DND-41 (cell line): ENCODE data around the gene MAPK8IP1.

Source experiments
- ATAC-seq: fragments of 200-7000 bp; cut with Tn5 transposase; 3 replicates; pipeline ENCODE4 v1.9.1; 2021; ENCODE audit warnings: low read depth; ENCODE audit not compliant: insufficient read depth
- DNase-seq: peaks from one replicate; pipeline ENCODE4 v3.0.0-alpha.2; 2020
- H2AFZ ChIP-seq: 2 replicates; pipeline ENCODE4 v1.6.0; 2012; ENCODE audit warnings: low read depth, low read length
- H3K27ac ChIP-seq: 2 replicates; pipeline ENCODE4 v1.5.1; 2012; ENCODE audit warnings: low read length, inconsistent platforms
- H3K27me3 ChIP-seq: fragments of 200-600 bp; sonication (generic); 2 replicates; pipeline ENCODE4 v1.6.0; 2012; ENCODE audit warnings: low read length, mild to moderate bottlenecking, inconsistent platforms; ENCODE audit not compliant: insufficient read depth, poor library complexity
- H3K36me3 ChIP-seq: 2 replicates; pipeline ENCODE4 v1.5.1; 2012; ENCODE audit warnings: low read length, inconsistent platforms; ENCODE audit not compliant: insufficient read depth
- H3K4me1 ChIP-seq: 2 replicates; pipeline ENCODE4 v1.5.1; 2012; ENCODE audit warnings: mild to moderate bottlenecking, low read length; ENCODE audit not compliant: insufficient read depth
- H3K4me2 ChIP-seq: 2 replicates; pipeline ENCODE4 v1.6.0; 2012; ENCODE audit warnings: mild to moderate bottlenecking, moderate library complexity, low read length, inconsistent platforms; ENCODE audit not compliant: insufficient read depth
- H3K4me3 ChIP-seq, 2 experiments: fragments of 200-600 bp in 1 of 2; shearing (Covaris generic) in 1 of 2; 2 replicates each; pipeline ENCODE4 v1.5.1; 2012 to 2016; ENCODE audit warnings: inconsistent platforms in 2 of 2, low read length in 2 of 2, mild to moderate bottlenecking in 2 of 2, low read depth in 1 of 2, moderate library complexity in 1 of 2
- H3K79me2 ChIP-seq: 2 replicates; pipeline ENCODE4 v1.6.0; 2012; ENCODE audit warnings: low read length, inconsistent platforms; ENCODE audit not compliant: insufficient read depth
- H3K9ac ChIP-seq: 2 replicates; pipeline ENCODE4 v1.6.0; 2012; ENCODE audit warnings: low read depth, mild to moderate bottlenecking, inconsistent platforms, low read length, moderate library complexity
- H3K9me3 ChIP-seq: 2 replicates; pipeline ENCODE4 v1.5.1; 2012; ENCODE audit warnings: low read length, moderate library complexity, mild to moderate bottlenecking, inconsistent platforms; ENCODE audit not compliant: insufficient read depth, severe bottlenecking
- H4K20me1 ChIP-seq: 2 replicates; pipeline ENCODE4 v1.6.0; 2012; ENCODE audit warnings: low read length; ENCODE audit not compliant: insufficient read depth
- CTCF ChIP-seq: IDR thresholded peaks from 2 replicates; pipeline ENCODE4 v1.5.1; 2012; ENCODE audit warnings: borderline replicate concordance, low read length, moderate library complexity, mild to moderate bottlenecking; ENCODE audit not compliant: poor library complexity, severe bottlenecking; ENCODE audit errors: extremely low read depth
- EZH2 ChIP-seq: IDR thresholded peaks from 3 replicates; pipeline ENCODE4 v1.6.1; 2012; ENCODE audit warnings: borderline replicate concordance, low read depth, mild to moderate bottlenecking, moderate library complexity, low read length, inconsistent platforms; ENCODE audit not compliant: severe bottlenecking

Gene MAPK8IP1

GRCh38 chr11:45929486-45930030 lies 44.1 kb downstream of the MAPK8IP1 start:
- Histone ChIP-seq H3K27me3 (no peaks in the 10 kb centered on the region), H3K36me3 (peaks cover 25% of the 10 kb centered on the region), H3K4me2 (no peak overlapping the region), H3K27ac (no peak overlapping the region), H3K9me3 (no peaks in the 10 kb centered on the region), H3K9ac (no peak overlapping the region), H4K20me1 (no peaks in the 10 kb centered on the region), H2AFZ (no peak overlapping the region), H3K4me1 (no peaks in the 10 kb centered on the region), H3K4me3 (no peak overlapping the region), H3K79me2 (no peaks in the 10 kb centered on the region)
- no peak for DNase-seq
- TF ChIP-seq EZH2 (no peak), CTCF (no peak)
- ATAC-seq: no peak

DNA sequence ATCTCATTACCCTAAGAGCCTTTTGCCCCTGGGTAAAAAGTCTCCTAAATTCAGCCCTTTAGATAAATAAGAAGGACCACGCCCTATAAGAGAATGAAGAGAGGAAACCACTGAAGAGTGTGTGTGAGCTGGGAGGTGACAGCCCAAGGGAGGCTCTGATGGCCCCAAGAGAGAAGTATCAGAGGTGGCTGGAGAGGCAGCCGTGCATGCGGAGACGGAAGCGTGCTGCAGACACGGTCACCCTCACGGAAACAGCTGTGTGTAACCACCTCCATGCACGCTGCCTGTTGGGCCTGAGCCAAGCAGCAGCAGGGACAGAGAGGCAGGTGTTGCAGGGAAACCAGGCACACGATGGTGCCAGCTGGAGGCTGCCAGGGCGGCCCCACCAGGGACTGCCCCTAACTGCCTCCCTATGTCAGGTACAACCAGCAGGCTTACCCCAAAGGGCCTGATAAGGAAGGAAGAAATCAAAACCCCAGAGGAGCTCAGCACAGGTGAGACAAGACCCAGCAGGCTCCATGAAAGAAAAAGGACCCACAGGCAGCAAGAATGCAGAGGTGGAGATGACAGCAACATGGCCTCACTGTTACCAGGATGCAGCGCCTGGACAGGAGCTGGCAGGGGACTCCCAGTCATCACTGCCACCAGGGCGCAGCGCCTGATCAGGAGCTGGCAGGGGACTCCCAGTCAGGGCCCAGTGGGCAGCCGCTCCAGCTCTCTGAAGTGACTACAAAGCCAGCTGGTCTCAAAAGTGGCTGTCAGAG lies 44.8 kb downstream of the MAPK8IP1 start:
- H3K4me1 ChIP-seq: no peaks in the 10 kb centered on the region
- H4K20me1 ChIP-seq: no peaks in the 10 kb centered on the region
- no peak overlapping the region for H3K27ac ChIP-seq
- DNase-seq (no peak), ATAC-seq (no peak; the same call in 2 of the 3 replicates)
- H3K9me3 ChIP-seq: no peaks in the 10 kb centered on the region
- H3K4me2 ChIP-seq: no peak overlapping the region
- H3K4me3 ChIP-seq: no peak overlapping the region
- TF ChIP-seq EZH2 (no peak), CTCF (no peak)
- no peaks in the 10 kb centered on the region for H3K79me2 ChIP-seq
- H3K27me3 ChIP-seq: no peaks in the 10 kb centered on the region
- peaks cover 32% of the 10 kb centered on the region for H3K36me3 ChIP-seq
- no peak overlapping the region for H3K9ac ChIP-seq
- no peak overlapping the region for H2AFZ ChIP-seq

- H3K4me3 ChIP-seq: no peak overlapping the region
- peaks cover 40% of the 10 kb centered on the region for H3K36me3 ChIP-seq
- H3K4me2 ChIP-seq: no peak overlapping the region
- H3K9ac ChIP-seq: no peak overlapping the region
- H3K4me1 ChIP-seq: no peaks in the 10 kb centered on the region
- no peak overlapping the region for H3K27ac ChIP-seq
- no peaks in the 10 kb centered on the region for H4K20me1 ChIP-seq
- H3K27me3 ChIP-seq: no peaks in the 10 kb centered on the region
- H3K9me3 ChIP-seq: no peaks in the 10 kb centered on the region
- no peak overlapping the region for H2AFZ ChIP-seq
- no peak for DNase-seq
- no peaks in the 10 kb centered on the region for H3K79me2 ChIP-seq
- no peak for TF ChIP-seq EZH2
- ATAC-seq: no peak
These were observed 45.6 kb downstream of the MAPK8IP1 start for GRCh38 chr11:45930951-45931570.

DNA sequence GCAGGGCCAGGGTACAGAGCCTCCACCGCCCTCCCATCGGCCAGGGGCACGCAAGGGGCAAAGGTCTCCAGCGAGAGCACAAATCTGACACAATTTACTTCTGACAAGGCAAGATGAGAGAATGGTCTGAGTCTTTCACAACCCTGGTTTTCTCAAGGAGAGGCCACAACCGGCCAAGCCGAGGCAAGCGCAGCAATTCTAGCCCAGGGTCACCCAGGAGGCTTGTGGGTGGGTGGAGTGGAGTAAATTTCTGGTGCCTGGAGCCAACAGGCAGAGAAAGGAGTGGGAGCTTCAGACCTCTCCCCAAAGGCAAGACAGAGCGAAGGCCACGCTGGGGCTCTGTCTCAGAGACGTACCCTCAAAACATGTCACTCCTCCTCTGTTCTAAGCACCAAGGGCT lies 46.3 kb downstream of the MAPK8IP1 start:
- ATAC-seq (no peak), DNase-seq (no peak)
- Histone ChIP-seq H3K9me3 (no peaks in the 10 kb centered on the region), H3K9ac (no peak overlapping the region), H3K27ac (no peak overlapping the region), H3K36me3 (peaks cover 45% of the 10 kb centered on the region), H2AFZ (no peak overlapping the region), H4K20me1 (no peaks in the 10 kb centered on the region), H3K27me3 (no peaks in the 10 kb centered on the region), H3K79me2 (no peaks in the 10 kb centered on the region), H3K4me3 (no peak overlapping the region), H3K4me1 (no peaks in the 10 kb centered on the region), H3K4me2 (no peak overlapping the region)
- TF ChIP-seq EZH2: no peak
- TF ChIP-seq CTCF: no peak
